22Rv1 (cell line): ENCODE data around the gene CHPF.

Source experiments
- ZFX ChIP-seq: fragments of 450-650 bp; IDR thresholded peaks from 2 replicates; pipeline ENCODE4 v1.6.1; 2017; ENCODE audit warnings: antibody characterized with exemption, borderline replicate concordance
- TF ChIP-seq, protein P1 (sequence below): fragments of 450-650 bp; IDR thresholded peaks from 2 replicates; pipeline ENCODE4 v1.5.1; 2017; ENCODE audit warnings: mild to moderate bottlenecking

DNA sequence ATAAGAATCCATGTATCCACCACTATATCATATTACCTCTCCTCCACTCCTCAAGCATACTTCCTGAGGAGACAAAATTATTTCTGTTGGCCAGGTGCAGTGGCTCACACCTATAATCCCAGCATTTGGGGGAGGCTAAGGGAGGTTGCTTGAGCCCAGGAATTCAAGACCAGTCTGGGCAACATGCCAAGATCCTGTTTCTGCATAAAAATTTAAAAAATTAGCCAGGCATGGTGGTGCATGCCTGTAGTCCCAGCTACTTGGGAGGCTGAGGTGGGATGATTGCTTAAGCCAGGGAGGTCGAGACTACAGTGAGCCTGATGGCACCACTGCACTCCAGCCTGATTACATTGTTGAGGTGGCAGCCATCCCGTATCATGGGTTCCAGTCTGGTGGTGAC is 37.7 kb upstream of the CHPF start:
- TF ChIP-seq, protein P1, sequence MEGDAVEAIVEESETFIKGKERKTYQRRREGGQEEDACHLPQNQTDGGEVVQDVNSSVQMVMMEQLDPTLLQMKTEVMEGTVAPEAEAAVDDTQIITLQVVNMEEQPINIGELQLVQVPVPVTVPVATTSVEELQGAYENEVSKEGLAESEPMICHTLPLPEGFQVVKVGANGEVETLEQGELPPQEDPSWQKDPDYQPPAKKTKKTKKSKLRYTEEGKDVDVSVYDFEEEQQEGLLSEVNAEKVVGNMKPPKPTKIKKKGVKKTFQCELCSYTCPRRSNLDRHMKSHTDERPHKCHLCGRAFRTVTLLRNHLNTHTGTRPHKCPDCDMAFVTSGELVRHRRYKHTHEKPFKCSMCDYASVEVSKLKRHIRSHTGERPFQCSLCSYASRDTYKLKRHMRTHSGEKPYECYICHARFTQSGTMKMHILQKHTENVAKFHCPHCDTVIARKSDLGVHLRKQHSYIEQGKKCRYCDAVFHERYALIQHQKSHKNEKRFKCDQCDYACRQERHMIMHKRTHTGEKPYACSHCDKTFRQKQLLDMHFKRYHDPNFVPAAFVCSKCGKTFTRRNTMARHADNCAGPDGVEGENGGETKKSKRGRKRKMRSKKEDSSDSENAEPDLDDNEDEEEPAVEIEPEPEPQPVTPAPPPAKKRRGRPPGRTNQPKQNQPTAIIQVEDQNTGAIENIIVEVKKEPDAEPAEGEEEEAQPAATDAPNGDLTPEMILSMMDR, result no peak
- TF ChIP-seq ZFX, result no peak
